ENCODE measurements around the gene ELFN1. TPM values are rescaled to one million over a fixed set of nuclear protein-coding genes. Genes with fewer than 3 reads are reported as not detected.

The ELFN1 gene
- total RNA-seq, 2 donors from 2014 or later = 0.33 to 1.3 TPM

GRCh38 chr7:1757601-1758000 is 87.5 kb downstream of the ELFN1 start:
- DNase-seq (no peak), ATAC-seq (peak; percentile 6)
- intact Hi-C loops (cut with DNase I) = no loop called here
- Histone ChIP-seq H3K27me3 (peaks cover 0 to 21% of the 10 kb centered on the region in 2 donors), H3K4me3 (no peak overlapping the region), H3K4me1 (peaks cover 5% of the 10 kb centered on the region), H3K36me3 (replicated peaks in 1 of 2; ENCODE audit: insufficient read depth in 1 of 2, low read depth in 2 of 2) (no peaks in the 10 kb centered on the region), H3K27ac (no peak overlapping the region), H3K9me3 (no peaks in the 10 kb centered on the region)
- WGBS, 2 donors = 25 to 26% methylated on average over 8 to 13 of the region's 13 CpGs
- TF ChIP-seq CTCF (IDR thresholded peaks at IDR 0.05) (peak in 1 of 7 experiments; percentile 5), POLR2A (IDR thresholded peaks at IDR 0.05) (no peak)

- Histone ChIP-seq H3K27ac (no peak overlapping the region), H3K27me3 (peaks cover 0 to 21% of the 10 kb centered on the region in 2 donors), H3K36me3 (replicated peaks in 1 of 2; ENCODE audit: insufficient read depth in 1 of 2, low read depth in 2 of 2) (no peaks in the 10 kb centered on the region), H3K9me3 (peaks cover 0 to 2% (median 0%) of the 10 kb centered on the region in 3 donors), H3K4me1 (peaks cover 5% of the 10 kb centered on the region), H3K4me3 (no peak overlapping the region)
- WGBS, 2 donors = 36 to 52% methylated on average over 6 to 15 of the region's 15 CpGs
- no peak for TF ChIP-seq POLR2A (IDR thresholded peaks at IDR 0.05)
- TF ChIP-seq CTCF (IDR thresholded peaks at IDR 0.05) = peak in 4 of 7 experiments; percentile 16 to 52 (median 46)
- intact Hi-C loops (cut with DNase I) = no loop called here
- DNase-seq = peak in 3 of 4 donors; percentile 26 to 47 (median 46)
- ATAC-seq = no peak
Measured at GRCh38 chr7:1758028-1758858, 88.2 kb downstream of the ELFN1 start.

- peaks cover 5% of the 10 kb centered on the region for H3K4me1 ChIP-seq
- ATAC-seq (no peak), DNase-seq (no peak)
- peaks cover 0 to 20% of the 10 kb centered on the region in 2 donors for H3K27me3 ChIP-seq
- no peak overlapping the region for H3K4me3 ChIP-seq
- TF ChIP-seq POLR2A (IDR thresholded peaks at IDR 0.05) (no peak), CTCF (IDR thresholded peaks at IDR 0.05) (no peak)
- intact Hi-C loops (cut with DNase I) = no loop called here
- 75 to 84% methylated on average over 8 to 32 of the region's 32 CpGs for WGBS, 2 donors
- no peak overlapping the region for H3K27ac ChIP-seq
- H3K36me3 ChIP-seq (replicated peaks in 1 of 2; ENCODE audit: insufficient read depth in 1 of 2, low read depth in 2 of 2) = no peaks in the 10 kb centered on the region
- peaks cover 0 to 4% (median 0%) of the 10 kb centered on the region in 3 donors for H3K9me3 ChIP-seq
Measured at GRCh38 chr7:1758859-1759521, 88.9 kb downstream of the ELFN1 start.

GRCh38 chr7:1761097-1761496 is 91.0 kb downstream of the ELFN1 start:
- Histone ChIP-seq H3K27ac (no peak overlapping the region), H3K4me1 (peaks cover 5% of the 10 kb centered on the region), H3K9me3 (peaks cover 0 to 4% (median 0%) of the 10 kb centered on the region in 3 donors), H3K36me3 (replicated peaks in 1 of 2; ENCODE audit: insufficient read depth in 1 of 2, low read depth in 2 of 2) (no peaks in the 10 kb centered on the region), H3K4me3 (no peak overlapping the region), H3K27me3 (peaks cover 0 to 11% of the 10 kb centered on the region in 2 donors)
- no peak for ATAC-seq
- TF ChIP-seq CTCF (IDR thresholded peaks at IDR 0.05) (no peak), POLR2A (IDR thresholded peaks at IDR 0.05) (no peak)
- 68 to 73% methylated on average over 13 of the region's 13 CpGs for WGBS, 2 donors
- DNase-seq = no peak
- intact Hi-C loops (cut with DNase I) = no loop called here

All from body of pancreas (tissue), 4 donors.